Measurements from ENCODE around the gene KIF26B.

DNA sequence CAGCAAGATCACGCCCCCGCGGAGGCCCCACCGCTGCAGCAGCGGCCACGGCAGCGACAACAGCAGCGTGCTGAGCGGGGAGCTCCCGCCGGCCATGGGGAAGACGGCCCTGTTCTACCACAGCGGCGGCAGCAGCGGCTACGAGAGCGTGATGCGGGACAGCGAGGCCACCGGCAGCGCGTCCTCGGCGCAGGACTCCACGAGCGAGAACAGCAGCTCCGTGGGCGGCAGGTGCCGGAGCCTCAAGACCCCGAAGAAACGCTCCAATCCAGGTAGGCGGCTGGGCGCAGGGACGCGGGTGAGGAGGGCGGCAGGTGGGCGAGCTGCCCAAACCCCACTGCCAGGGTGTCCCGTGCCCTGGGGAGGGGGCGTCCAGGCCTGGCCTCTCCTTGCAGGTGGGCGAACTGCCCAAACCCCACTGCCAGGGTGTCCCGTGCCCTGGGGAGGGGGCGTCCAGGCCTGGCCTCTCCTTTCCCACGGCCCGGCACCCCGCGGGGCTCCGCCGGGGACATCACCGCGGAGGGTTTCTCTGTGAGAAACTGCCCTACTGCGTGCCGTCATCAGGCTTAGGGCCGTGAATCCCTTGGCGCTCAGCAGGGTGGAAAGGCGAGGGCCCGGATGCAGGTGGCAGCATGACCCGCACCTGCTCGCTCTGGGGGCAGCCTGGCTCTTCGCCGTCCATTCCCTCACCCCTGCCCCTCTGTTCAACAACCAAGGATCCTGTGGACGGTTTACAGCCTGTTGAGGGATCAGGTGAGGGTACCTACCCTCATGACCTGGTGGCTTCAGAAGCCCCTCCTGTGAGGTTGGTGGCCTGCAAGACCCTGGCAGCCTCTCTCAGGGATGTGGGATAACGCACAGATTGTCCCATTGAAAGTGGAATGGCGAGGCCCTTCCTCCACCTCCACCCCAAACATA, 534.0 kb downstream of the KIF26B start:
- TF ChIP-seq, protein P1, sequence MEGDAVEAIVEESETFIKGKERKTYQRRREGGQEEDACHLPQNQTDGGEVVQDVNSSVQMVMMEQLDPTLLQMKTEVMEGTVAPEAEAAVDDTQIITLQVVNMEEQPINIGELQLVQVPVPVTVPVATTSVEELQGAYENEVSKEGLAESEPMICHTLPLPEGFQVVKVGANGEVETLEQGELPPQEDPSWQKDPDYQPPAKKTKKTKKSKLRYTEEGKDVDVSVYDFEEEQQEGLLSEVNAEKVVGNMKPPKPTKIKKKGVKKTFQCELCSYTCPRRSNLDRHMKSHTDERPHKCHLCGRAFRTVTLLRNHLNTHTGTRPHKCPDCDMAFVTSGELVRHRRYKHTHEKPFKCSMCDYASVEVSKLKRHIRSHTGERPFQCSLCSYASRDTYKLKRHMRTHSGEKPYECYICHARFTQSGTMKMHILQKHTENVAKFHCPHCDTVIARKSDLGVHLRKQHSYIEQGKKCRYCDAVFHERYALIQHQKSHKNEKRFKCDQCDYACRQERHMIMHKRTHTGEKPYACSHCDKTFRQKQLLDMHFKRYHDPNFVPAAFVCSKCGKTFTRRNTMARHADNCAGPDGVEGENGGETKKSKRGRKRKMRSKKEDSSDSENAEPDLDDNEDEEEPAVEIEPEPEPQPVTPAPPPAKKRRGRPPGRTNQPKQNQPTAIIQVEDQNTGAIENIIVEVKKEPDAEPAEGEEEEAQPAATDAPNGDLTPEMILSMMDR (IDR thresholded peaks at IDR 0.05; ENCODE audit: insufficient read depth, low read length, poor library complexity, severe bottlenecking), result no peak
- no peak for TF ChIP-seq EZH2phosphoT487 (conservative IDR thresholded peaks at IDR 0.05; ENCODE audit: low read length)

Data from SU-DHL-6 (cell line).